ENCODE measurements around the gene MAPK8IP3.
A peak's percentile ranks its signal among the peaks of the same experiment; 100 is the strongest.

Gene MAPK8IP3, protein sequence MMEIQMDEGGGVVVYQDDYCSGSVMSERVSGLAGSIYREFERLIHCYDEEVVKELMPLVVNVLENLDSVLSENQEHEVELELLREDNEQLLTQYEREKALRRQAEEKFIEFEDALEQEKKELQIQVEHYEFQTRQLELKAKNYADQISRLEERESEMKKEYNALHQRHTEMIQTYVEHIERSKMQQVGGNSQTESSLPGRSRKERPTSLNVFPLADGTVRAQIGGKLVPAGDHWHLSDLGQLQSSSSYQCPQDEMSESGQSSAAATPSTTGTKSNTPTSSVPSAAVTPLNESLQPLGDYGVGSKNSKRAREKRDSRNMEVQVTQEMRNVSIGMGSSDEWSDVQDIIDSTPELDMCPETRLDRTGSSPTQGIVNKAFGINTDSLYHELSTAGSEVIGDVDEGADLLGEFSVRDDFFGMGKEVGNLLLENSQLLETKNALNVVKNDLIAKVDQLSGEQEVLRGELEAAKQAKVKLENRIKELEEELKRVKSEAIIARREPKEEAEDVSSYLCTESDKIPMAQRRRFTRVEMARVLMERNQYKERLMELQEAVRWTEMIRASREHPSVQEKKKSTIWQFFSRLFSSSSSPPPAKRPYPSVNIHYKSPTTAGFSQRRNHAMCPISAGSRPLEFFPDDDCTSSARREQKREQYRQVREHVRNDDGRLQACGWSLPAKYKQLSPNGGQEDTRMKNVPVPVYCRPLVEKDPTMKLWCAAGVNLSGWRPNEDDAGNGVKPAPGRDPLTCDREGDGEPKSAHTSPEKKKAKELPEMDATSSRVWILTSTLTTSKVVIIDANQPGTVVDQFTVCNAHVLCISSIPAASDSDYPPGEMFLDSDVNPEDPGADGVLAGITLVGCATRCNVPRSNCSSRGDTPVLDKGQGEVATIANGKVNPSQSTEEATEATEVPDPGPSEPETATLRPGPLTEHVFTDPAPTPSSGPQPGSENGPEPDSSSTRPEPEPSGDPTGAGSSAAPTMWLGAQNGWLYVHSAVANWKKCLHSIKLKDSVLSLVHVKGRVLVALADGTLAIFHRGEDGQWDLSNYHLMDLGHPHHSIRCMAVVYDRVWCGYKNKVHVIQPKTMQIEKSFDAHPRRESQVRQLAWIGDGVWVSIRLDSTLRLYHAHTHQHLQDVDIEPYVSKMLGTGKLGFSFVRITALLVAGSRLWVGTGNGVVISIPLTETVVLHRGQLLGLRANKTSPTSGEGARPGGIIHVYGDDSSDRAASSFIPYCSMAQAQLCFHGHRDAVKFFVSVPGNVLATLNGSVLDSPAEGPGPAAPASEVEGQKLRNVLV (N-terminal part only)

DNA sequence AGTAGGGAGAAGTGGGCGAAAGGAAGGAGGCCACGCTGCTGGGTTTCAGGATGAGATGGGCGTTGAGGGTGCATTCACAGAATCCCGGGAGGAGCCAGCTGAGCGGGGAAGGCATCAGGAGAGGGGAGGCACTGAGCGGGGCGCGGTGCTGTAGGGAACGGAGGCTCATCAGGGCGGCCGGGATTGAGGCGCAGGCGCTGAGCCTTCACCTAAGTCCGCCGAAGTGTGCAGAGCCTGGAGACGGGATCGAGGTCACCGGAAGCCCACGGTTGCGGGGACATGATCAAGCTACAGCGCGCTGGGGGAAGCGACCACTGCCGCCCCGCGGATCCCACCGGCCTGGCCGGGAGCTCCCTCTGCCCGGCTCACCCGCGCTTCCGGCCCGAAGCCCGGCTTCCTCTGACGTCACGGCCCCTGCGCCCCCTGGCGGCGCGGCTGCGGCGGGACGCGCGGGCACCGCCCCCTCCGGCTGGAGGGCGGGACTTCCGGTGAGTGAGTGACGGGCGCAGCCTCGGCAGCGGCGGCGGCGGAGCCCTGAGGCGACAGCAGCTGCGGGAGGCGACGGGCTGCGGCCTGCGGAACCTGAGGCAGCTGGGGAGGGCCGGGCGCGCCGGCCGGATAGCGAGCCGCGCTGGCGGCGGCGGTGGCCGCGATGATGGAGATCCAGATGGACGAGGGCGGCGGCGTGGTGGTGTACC, at the start of gene MAPK8IP3:
TSS of gene MAPK8IP3 (plus strand) at position 508 of the 698 bp plus-strand sequence. CDS start at position 653, 145 bp downstream.
- DNase-seq = peak; percentile 57 to 97 (median 90)

DNA sequence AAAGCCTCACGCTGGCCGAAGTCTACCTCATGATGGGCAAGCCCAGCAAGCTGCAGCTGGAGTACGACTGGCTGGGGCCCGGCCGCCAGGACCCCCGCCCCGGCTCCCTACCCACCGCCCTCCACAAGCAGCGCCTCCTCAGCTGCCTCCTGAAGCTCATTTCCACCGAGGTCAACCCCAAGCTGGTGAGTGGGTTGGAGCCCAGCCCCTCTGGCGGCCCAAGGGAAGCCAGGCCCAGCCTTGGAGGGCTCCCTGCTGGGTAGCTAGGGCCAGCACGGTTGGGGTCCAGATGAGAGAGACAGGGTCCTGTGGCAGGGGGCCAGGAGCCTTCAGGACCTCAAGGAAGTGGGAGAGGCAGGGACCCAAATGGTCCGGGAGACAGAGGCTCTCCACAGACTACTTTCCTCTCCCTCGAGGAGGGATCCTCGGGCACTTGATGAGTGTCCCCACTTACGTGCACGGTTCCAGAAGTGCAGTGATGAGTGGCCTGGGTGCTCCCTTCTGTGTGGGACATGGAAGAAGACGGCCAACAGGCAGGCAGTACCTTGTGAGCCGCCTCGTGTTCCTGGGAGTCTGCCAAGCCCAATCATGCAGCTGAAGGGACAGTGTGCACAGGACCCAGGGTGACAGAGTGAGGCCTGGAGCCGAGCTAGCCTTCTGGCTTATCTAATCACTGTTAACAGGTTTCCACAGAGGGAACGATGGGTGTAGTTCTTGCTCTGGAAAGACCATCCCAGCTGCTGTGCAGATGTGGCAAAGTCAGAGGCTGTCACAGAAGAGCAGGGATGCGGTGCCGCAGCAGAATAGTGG, 49.0 kb upstream of the MAPK8IP3 start:
- DNase-seq = peak in 1 of 14 donors; percentile 79

DNA sequence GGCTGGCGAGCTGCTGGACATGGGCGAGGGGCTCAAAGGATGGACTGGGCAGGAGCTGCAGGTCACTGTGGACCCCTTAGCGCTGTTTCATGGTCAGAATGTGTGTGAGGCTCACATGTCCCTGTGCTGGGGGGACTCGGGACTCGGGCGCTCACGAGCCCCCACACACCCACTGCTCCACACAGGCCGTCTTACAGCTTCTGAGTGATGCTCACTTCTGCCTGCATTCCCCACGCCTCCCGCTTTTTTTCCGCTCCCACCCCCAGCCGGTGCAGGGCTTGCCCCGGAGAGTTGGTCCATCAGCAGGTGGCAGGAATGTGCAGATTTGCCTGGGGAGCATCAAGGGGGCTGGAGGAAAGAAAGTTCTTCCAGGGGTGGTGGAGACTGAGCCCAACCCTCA, 48.2 kb upstream of the MAPK8IP3 start:
- no peak for DNase-seq

DNA sequence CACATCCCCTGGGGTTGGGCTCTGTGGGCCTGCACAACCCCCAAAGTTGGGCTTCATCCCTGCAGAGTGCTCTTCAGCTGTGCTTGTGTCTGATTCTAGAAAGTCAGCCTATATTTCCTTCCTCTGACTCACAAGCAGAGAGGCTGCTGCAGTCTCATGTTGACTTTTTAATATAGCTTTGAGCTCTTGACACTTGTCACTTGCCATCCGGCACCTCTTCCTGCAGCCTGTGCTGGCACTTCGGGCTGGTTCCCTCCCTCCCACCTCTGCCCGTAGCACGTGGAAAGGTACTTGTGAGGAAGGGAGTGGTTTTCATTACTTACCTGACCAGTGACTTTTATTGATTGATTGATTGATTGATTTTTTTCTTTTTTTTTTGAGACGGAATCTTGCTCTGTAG, 47.0 kb upstream of the MAPK8IP3 start:
- DNase-seq = no peak

DNA sequence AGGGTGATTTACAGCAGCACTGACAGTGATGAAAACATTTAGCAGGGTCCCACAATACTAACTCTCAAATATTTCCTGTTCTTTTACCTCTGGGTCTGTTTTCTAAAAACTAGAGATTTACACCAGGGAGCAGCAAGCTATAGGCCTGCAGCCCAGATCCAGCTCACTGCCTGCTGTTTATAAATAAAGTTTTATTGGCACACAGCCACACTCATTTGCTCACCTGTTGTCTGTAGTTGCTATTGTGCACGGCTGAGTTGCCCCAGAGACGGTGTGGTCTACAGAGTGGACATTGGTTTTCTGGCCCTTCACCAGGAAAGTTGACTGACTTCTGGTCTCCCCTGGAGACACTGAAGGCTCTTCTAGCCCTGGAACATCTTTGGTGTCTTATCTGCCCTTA, 44.2 kb upstream of the MAPK8IP3 start:
- no peak for DNase-seq

DNA sequence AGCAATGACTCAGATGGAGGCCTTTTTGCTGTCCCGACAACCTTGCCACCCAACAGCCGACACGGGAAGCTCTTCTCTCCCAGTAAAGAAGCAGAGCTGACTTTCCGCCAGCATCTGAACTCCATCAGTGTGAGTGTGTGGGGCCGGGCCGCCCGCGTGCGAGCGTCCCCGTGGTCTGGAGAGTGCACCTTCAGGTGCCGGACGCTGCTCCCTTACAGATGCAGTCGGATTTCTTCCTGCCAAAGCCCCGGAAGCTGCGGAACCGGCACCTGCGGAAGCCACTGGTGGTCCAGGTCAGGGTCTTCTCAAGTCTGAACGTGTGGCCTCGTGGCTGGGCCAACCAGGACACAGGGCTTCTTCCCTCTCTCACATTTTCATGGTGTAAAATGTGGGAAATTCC, 43.5 kb upstream of the MAPK8IP3 start:
- DNase-seq = no peak

DNA sequence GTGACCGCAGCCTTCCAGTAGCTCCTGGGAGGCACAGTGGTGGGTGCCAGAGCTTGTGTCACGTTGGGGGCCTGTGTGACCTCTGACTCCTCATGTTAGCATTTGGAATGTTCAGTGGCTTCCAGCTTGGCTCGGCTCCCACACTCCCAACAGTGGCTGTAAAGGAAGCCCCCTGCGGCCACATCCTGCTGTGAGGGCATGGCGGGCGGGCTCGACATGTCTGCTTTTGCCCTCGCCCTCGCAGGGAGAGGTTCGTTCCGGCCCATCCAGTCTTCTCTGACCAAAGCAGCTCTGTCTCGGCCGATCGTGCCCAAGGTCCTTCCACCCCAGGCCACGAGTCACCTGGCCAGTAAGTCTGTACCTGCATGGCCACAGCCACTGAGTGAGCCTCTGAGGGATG, 40.2 kb upstream of the MAPK8IP3 start:
- DNase-seq = no peak

DNA sequence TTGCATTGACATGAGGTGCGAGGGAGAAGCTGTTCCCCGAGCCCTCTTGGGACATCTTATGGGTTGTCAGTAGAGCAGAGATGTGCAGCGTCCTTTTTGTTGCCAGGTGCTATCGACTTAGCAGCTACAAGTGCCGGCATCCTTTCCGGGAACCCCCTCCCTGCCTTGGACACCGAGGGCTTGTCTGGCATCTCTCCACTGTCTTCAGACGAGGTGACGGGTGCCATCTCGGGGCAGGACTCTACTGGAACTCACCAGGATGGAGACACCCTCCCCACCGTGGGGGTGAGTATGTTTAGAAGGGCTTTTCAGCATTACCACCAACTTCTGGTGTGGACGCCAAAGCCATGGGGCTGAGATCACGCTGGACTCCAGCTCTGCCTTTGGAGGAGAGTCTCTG, 39.7 kb upstream of the MAPK8IP3 start:
- no peak for DNase-seq

DNA sequence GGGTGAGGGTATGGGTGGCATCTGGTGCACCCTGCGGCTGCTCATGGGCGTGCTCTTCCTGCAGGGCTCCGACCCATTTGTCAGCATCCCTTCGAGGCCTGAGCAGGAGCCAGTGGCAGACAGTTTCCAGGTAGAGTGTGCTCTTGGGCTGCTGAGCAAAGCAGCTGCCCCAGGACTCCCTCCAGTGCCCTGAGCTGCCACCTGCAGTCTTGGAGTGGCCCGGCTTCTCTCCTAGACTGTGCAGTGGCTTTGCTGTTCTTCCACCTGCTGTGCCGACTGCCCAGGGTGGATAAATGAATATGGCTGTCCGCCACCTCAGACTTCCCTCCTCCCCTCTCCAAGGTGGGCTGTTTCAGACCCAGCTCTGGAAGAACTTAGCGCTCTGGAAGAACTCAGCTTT, 38.7 kb upstream of the MAPK8IP3 start:
- DNase-seq = no peak

DNA sequence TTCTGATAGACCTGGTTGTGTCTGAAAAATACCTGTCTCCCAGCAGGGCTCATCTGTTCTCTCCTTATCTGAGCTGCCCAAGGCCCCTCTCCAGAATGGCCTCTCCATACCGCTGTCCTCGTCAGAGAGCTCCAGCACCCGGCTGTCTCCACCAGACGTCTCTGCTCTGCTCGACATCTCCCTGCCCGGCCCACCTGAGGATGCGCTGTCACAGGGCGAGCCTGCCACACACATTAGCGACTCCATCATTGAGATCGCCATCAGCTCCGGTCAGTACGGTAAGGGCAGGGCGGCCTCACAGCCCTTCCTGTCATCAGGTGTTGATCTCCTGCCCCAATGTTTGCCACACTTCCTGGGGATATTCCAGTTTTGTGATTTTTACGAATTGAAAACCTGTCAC, 38.1 kb upstream of the MAPK8IP3 start:
- no peak for DNase-seq

DNA sequence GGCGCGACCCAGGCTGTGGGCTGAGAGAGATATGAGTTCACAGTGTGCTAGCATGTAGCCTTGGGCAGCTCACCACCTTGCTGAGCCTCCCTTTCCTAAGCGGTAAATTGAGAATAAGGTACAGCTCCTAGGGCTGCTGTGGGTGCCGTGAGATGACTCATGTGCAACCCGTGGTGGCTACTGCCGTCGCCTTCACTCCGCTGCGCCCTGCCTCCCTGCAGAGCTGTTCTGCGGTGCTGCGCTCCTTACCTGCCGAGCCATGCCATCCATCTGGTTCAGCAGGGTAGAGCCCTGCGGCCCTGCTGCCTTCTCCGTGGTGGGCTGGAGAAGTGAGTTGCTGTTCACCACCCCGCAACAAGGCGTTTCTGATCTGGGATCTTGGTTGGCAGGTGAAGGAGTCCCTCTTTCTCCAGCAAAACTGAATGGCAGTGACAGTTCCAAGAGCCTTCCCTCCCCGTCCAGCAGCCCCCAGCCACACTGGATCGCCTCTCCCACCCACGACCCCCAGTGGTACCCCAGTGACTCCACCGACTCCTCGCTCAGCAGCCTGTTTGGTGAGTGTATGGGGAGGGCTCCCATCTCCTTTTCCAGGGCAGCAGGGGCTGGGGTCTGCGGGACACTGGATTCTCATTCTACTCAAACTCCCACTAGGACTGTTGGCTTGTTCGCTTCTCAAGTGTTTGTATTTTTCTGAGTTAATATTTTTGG, 37.2 kb upstream of the MAPK8IP3 start:
- no peak for DNase-seq

DNA sequence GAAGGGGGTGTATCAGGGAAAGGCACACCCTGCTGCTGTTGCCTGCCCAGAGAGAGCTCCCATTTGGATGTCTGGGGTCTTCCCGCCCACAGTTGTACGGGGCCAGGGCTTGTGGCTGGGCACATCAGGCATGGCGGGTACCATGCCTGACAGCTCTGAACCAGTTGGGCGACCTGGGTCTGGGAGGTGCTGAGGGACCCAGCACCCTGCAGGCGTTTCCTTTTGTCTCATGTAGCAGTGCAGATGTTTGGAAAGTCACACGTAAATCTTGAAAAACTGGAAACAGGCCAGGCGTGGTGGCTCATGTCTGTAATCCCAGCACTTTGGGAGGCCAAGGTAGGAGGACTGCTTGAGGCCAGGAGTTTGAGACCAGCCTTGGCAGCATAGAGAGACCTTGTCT, 36.3 kb upstream of the MAPK8IP3 start:
- DNase-seq = no peak

DNA sequence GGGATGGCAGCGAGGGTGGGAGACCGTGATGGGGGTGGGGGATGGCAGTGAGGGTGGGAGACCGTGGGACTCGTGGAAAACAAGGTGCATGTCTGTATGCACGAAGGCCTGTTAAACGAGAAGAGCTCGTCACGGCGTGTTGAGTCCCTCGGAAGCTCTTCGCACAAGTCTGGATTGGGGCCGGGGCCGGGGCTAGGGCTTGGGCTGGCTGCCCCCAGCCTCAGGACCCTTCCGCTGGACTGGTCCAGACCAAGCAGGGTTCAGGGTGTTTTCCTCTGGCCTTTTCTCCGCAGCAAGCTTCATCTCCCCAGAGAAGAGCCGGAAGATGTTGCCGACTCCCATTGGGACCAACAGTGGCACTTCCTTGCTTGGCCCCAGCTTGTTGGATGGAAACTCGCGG, 35.6 kb upstream of the MAPK8IP3 start:
- no peak for DNase-seq

DNA sequence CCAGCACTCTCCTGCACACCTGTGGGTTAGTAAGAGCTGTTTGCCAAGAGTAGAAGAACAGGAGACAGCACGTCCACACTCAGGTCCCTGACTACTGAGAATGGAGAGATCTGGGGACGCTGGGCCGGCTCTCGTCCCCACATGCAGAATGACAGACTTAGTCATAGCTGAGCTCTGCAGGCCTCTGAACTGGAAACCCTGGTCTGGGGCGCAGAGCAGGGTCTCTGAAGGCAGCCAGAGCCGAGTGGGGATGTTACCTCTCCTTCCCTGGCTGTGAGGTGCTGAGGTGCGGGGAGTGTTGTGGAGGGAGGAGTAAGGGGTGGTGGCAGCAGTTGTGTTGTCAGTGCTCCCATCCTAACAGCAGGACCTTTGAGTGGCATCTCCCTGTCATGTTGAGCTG, 35.1 kb upstream of the MAPK8IP3 start:
- no peak for DNase-seq

DNA sequence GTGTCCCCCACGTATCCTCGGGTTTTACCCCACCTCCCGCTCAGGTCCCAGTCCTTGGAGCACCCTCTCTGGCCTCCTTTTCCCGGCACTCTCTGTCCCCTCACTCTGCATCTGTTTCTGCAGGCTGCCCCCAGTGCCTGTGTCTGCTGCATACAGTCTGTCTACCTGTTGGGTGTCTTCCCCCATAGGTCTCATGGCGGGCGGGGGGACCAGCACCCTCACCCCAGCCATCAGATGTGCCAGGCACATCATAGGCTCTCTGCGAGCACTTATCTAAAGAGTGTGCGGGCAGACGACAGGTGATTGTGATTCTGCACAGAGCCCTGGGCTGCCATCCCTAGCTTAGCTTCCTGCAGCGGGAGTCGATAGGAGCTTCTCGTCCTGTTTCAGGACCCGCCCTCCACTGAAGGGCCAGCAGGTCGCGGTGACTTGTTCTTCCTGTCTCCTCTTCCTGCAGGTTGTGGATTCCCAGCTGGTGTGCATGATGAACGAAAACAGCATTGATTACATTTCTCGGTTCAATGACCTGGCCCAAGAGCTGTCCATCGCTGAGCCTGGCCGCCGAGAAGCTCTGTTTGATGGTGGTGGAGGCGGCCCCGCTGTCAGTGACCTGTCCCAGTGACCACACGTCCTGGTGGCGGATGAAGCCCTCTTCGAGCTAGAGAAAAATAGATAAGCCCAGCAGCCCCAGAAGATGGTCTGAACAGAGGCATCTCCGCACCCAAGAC, 32.4 kb upstream of the MAPK8IP3 start:
- DNase-seq = no peak

DNA sequence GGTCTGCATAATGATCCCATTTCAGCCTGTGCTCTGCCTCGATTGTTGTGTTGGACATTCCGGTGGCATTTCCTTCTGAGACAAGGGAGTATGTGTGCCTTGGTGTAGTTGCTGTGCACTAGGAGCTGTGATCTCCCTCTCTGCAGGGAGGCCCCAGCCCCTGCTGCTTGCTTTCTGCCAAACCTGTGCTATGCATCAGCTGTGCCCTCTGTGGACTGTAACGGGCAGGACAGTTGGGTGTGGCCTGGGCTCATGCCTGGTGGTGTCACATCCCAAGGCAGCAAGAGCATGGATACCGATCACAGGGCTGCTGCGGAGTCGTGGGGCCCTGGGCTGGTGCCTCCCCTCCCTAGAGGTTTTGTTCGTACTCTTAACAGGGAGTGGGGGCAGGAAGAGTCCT, 31.7 kb upstream of the MAPK8IP3 start:
- no peak for DNase-seq

DNA sequence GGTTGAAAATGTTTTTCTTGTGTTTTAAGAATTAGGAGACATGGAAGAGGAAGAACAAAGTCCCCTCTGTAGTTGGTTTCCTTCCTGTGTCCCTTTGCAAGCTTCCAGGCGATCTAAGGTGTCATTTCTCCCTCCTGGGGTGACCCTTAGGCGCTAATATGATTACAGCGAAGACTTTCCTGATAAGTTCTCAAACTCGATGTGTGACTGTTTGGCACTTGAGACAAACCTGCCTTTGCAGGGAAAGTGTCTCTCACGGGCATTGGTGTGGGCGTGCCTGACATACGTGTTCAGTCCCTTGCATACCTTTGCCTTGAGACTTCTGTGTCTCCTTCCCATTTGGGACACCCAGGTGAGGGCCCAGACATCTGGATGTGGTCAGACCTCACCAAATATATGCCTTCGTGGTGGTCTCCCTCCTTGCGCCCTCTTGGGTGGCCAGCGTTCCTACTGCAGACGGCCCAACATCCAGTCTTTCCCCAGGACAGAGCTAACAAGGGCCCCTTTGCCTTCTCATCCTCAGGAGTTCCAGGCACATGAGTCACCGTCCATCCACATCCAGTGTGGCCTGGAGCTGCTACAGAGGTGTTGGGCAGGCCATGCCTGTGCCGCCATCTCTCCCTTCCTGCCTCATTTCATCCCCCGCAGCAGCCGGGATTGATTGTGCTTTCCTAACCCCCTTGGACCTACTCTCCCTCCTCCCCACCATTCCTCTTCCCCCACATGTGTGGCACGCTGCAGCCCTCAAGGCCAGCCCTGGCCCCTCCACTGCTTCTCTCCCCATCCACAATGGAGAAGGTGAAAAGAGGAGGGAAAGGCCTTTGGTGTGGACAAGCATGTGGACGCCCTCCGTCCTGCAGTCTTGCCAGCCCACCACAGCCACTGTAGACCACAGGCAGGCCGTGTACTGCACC, 31.0 kb upstream of the MAPK8IP3 start:
- no peak for DNase-seq

DNA sequence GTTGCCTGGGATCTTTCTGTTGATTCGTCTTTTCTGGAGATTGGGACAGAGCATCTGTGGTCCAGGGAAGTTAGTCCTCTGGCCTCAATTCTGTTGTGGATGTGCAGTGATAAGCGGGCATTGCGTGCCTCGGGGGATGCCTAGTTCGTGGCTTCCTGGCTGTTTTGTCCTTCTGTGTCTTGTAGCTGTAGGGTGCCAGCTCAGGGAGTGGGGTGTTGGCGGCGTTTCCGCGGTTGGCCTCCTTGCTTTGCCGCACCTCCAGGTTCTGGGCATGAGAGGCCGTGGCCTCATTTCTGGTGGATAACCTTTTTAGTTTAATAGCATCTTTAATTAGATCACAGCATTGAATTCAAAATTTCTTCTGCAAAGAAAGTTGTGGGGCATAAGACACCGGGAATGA, 29.3 kb upstream of the MAPK8IP3 start:
- peak in 1 of 14 donors; percentile 6 for DNase-seq

DNA sequence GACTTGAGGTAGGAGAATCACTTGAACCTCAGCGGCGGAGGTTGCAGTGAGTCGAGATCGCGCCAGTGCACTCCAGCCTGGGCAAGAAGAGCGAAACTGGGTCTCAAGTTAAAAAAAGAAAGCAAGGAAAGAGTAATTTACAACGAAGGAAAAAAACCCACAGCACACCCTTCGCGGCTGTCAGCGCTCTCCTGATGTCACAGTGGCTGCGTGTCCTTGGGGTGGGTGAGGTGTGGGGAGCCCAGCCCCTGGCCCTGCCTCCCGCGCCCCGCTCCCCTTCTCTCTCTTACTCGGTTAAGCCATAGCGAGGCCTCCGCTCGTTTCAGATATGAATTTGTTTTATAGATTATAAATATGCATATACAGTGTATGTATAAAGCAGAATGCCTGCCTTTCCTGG, 28.7 kb upstream of the MAPK8IP3 start:
- peak in 2 of 14 donors; percentile 11 to 25 for DNase-seq
